H1 (cell line): ENCODE results near the gene RNF225. TPM values are rescaled to one million over a fixed set of nuclear protein-coding genes. Genes with fewer than 3 reads are reported as not detected.

ENCODE experiments used
- CTCF ChIA-PET: fragments of 300-600 bp; sonication (Branson Sonifier 250); formaldehyde crosslinking; loops from one replicate; lab custom pipeline; 2021; ENCODE audit not compliant: partially characterized antibody; lab: Charles Lee
- POLR2A ChIA-PET: fragments of 300-600 bp; sonication (Branson Sonifier 250); formaldehyde crosslinking; loops from one replicate; lab custom pipeline; 2021; ENCODE audit warnings: inconsistent platforms; ENCODE audit not compliant: partially characterized antibody; lab: Charles Lee
- DNase-seq, 2 experiments: peaks; one replicate each; pipeline versions ENCODE4 v3.0.0 to v3.0.0-alpha.2; 2010 to 2022; ENCODE audit warnings: low spot score in 2 of 2, low read depth in 1 of 2, mixed read lengths in 1 of 2
- FAIRE-seq: peaks from 2 replicates; lab custom pipeline; 2011; peaks lifted over from hg19 to GRCh38; lab: Jason Lieb, UNC
- H2AFZ ChIP-seq: 2 replicates; pipeline ENCODE4 v1.8.1; 2012; ENCODE audit warnings: low read length, inconsistent platforms
- H2AK5ac ChIP-seq: 2 replicates; pipeline ENCODE4 v1.6.1; 2013; ENCODE audit warnings: low read depth, low read length
- H2BK120ac ChIP-seq: replicated peaks from 2 replicates; pipeline ENCODE3; 2013; ENCODE audit warnings: low read depth, low read length, inconsistent platforms
- H2BK12ac ChIP-seq: 2 replicates; pipeline ENCODE4 v1.6.1; 2013; ENCODE audit warnings: low read depth, low read length
- H2BK15ac ChIP-seq: 2 replicates; pipeline ENCODE4 v1.6.1; 2013; ENCODE audit warnings: low read length
- H2BK20ac ChIP-seq: 2 replicates; pipeline ENCODE4 v1.6.1; 2013; ENCODE audit warnings: low read length
- H2BK5ac ChIP-seq: 2 replicates; pipeline ENCODE4 v1.6.1; 2013; ENCODE audit warnings: low read depth, low read length
- H3K14ac ChIP-seq: 2 replicates; pipeline ENCODE4 v1.6.1; 2013; ENCODE audit warnings: inconsistent platforms; ENCODE audit not compliant: insufficient read length
- H3K18ac ChIP-seq: 2 replicates; pipeline ENCODE4 v1.6.1; 2013; ENCODE audit warnings: low read length; ENCODE audit errors: extremely low read depth
- H3K23ac ChIP-seq: 2 replicates; pipeline ENCODE4 v1.6.1; 2013; ENCODE audit warnings: inconsistent platforms; ENCODE audit not compliant: insufficient read length
- H3K23me2 ChIP-seq: 2 replicates; pipeline ENCODE4 v1.6.1; 2013; ENCODE audit warnings: low read depth, low read length
- H3K27ac ChIP-seq: 2 replicates; pipeline ENCODE4 v1.6.1; 2011; ENCODE audit warnings: low read depth, low read length, inconsistent platforms
- H3K27me3 ChIP-seq, 4 experiments: replicated peaks in 1 of 4; 1 replicate in 1 of 4; 2 replicates in 3 of 4; pipeline versions ENCODE4 v1.6.1 to v1.8.1; 2011 to 2013; ENCODE audit warnings: low read length in 3 of 4, mild to moderate bottlenecking in 3 of 4, inconsistent platforms in 2 of 4, mixed read lengths in 2 of 4, moderate library complexity in 1 of 4; ENCODE audit not compliant: control insufficient read depth in 3 of 4, insufficient read depth in 3 of 4; ENCODE audit errors: extremely low read depth in 1 of 4
- H3K36me3 ChIP-seq, 4 experiments: 2 replicates each; pipeline versions ENCODE4 v1.6.1 to v1.8.1; 2011 to 2013; ENCODE audit warnings: mild to moderate bottlenecking in 4 of 4, low read length in 3 of 4, moderate library complexity in 2 of 4, control low read depth in 1 of 4, inconsistent platforms in 1 of 4; ENCODE audit not compliant: insufficient read depth in 4 of 4, control insufficient read depth in 2 of 4
- H3K4ac ChIP-seq: replicated peaks from 2 replicates; pipeline ENCODE3; 2013; ENCODE audit warnings: low read length, low read depth, mixed read lengths, inconsistent platforms; ENCODE audit not compliant: insufficient read length
- H3K4me1 ChIP-seq, 4 experiments: replicated peaks in 1 of 4; 1 replicate in 1 of 4; 2 replicates in 3 of 4; pipeline versions ENCODE4 v1.6.1 to v1.8.1; 2011 to 2013; ENCODE audit warnings: low read length in 3 of 4, inconsistent platforms in 2 of 4, mixed read lengths in 1 of 4; ENCODE audit not compliant: insufficient read depth in 4 of 4, control insufficient read depth in 3 of 4
- H3K4me2 ChIP-seq, 2 experiments: 2 replicates each; pipeline versions ENCODE4 v1.6.1 to v1.8.1; 2011 to 2013; ENCODE audit warnings: low read depth in 2 of 2, low read length in 2 of 2, control low read depth in 1 of 2, inconsistent platforms in 1 of 2, mild to moderate bottlenecking in 1 of 2; ENCODE audit not compliant: insufficient read depth in 1 of 2
- H3K4me3 ChIP-seq, 4 experiments: fragments of 200-600, 300-600 bp in 1 of 4; sonication (generic), shearing (Covaris generic), sonication (Bioruptor Twin) in 1 of 4; 2 replicates each; pipeline versions ENCODE4 v1.5.1 to v1.8.1; 2011 to 2016; ENCODE audit warnings: low read length in 4 of 4, low read depth in 3 of 4, control low read depth in 2 of 4, inconsistent platforms in 2 of 4, mild to moderate bottlenecking in 2 of 4, mixed read lengths in 1 of 4, moderate library complexity in 1 of 4; ENCODE audit not compliant: insufficient read depth in 2 of 4; ENCODE audit errors: extremely low read depth in 1 of 4
- H3K56ac ChIP-seq: replicated peaks from 2 replicates; pipeline ENCODE3; 2013; ENCODE audit warnings: low read depth, mild to moderate bottlenecking, mixed read lengths, low read length, inconsistent platforms; ENCODE audit not compliant: insufficient read length
- H3K79me1 ChIP-seq: 2 replicates; pipeline ENCODE4 v1.6.1; 2013; ENCODE audit warnings: low read depth, low read length, control low read depth
- H3K79me2 ChIP-seq, 2 experiments: 2 replicates each; pipeline versions ENCODE4 v1.6.1 to v1.8.1; 2012 to 2013; ENCODE audit warnings: low read length in 2 of 2, mild to moderate bottlenecking in 2 of 2, inconsistent platforms in 1 of 2; ENCODE audit not compliant: insufficient read depth in 2 of 2, control insufficient read depth in 1 of 2
- H3K9ac ChIP-seq, 4 experiments: replicated peaks in 1 of 4; 1 replicate in 1 of 4; 2 replicates in 3 of 4; pipeline versions ENCODE4 v1.6.1 to v1.8.1; 2011 to 2013; ENCODE audit warnings: low read depth in 3 of 4, low read length in 3 of 4, control low read depth in 2 of 4, mild to moderate bottlenecking in 2 of 4, moderate library complexity in 2 of 4, inconsistent platforms in 1 of 4; ENCODE audit errors: extremely low read depth in 1 of 4
- H3K9me3 ChIP-seq, 2 experiments: 2 replicates each; pipeline versions ENCODE4 v1.6.1 to v1.8.1; 2012 to 2013; ENCODE audit warnings: mild to moderate bottlenecking in 2 of 2, moderate library complexity in 2 of 2, control low read depth in 1 of 2, inconsistent platforms in 1 of 2, low read depth in 1 of 2, low read length in 1 of 2, mixed read lengths in 1 of 2; ENCODE audit not compliant: insufficient read depth in 2 of 2
- H4K20me1 ChIP-seq, 2 experiments: replicated peaks in 1 of 2; 2 replicates each; pipeline versions ENCODE3 to v1.8.1; 2011 to 2013; ENCODE audit warnings: inconsistent platforms in 2 of 2, low read length in 2 of 2, mild to moderate bottlenecking in 1 of 2; ENCODE audit not compliant: insufficient read depth in 2 of 2, control insufficient read depth in 1 of 2
- H4K5ac ChIP-seq: 2 replicates; pipeline ENCODE4 v1.6.1; 2013; ENCODE audit warnings: low read length, low read depth, mixed read lengths, inconsistent platforms; ENCODE audit not compliant: insufficient read length
- H4K8ac ChIP-seq: 2 replicates; pipeline ENCODE4 v1.8.0; 2013; ENCODE audit warnings: mild to moderate bottlenecking, moderate library complexity, low read length, inconsistent platforms; ENCODE audit not compliant: insufficient read depth; ENCODE audit errors: extremely low read depth
- H4K91ac ChIP-seq: replicated peaks from 2 replicates; pipeline ENCODE3; 2013; ENCODE audit warnings: low read length, mixed read lengths, inconsistent platforms; ENCODE audit not compliant: insufficient read length
- JUND ChIP-seq: IDR thresholded peaks from 2 replicates; pipeline ENCODE4 v1.6.1; 2011; ENCODE audit warnings: mild to moderate bottlenecking, improper control_type of control experiment, low read length
- POLR2AphosphoS5 ChIP-seq: IDR thresholded peaks from 2 replicates; pipeline ENCODE4 v1.6.1; 2011; ENCODE audit warnings: low read depth, low read length
- RBBP5 ChIP-seq: IDR thresholded peaks from 2 replicates; pipeline ENCODE4 v1.7.1; 2012; ENCODE audit warnings: low read depth, mild to moderate bottlenecking, inconsistent platforms, low read length, moderate library complexity, borderline replicate concordance
- WGBS, 2 experiments: shearing (Covaris generic) in 1 of 2; methylation state at CpG; one replicate each; pipeline versions ENCODE4 v1.1.6 to v1.1.7; 2013 to 2015; ENCODE audit warnings: low lambda C conversion rate in 2 of 2, mixed read lengths in 2 of 2, inconsistent platforms in 1 of 2, low coverage in 1 of 2, missing lambda C conversion rate in 1 of 2; ENCODE audit not compliant: insufficient replicate concordance in 2 of 2, insufficient coverage in 1 of 2, insufficient read length in 1 of 2; ENCODE audit errors: extremely low coverage in 1 of 2, missing lambda C conversion rate in 1 of 2; 5-methylcytosine and 5-hydroxymethylcytosine counted together
- polyA plus RNA-seq, 7 experiments: library from polyadenylated mRNA; depleted of rRNA in 3 of 7; stranded (reverse) in 5 of 7; unstranded in 2 of 7; fragments of >200 nt in 5 of 7; fragments of 200-250 nt in 2 of 7; gene quantifications; 1 replicate in 5 of 7; 2 replicates in 1 of 7; 4 replicates in 1 of 7; pipeline versions ENCODE4 v1.2.1 to v1.2.3, GENCODE V29; 2011 to 2013; ENCODE audit warnings: missing spikeins in 2 of 7, mixed read lengths in 2 of 7
- total RNA-seq: library from RNA; stranded (reverse); fragmentation: NEBNext Ultra II Directional; extraction: Animal tissue kit (Norgen Biotek cat#: 25700); gene quantifications from 2 replicates; pipeline ENCODE4 v1.2.1, GENCODE V29; 2021

RNF225 gene
- total and polyA plus RNA-seq, 2 of the 8 experiments (the other 6 are each of a cell fraction or from before 2014, with no cell fraction given): 0.17 to 1.0 TPM

DNA sequence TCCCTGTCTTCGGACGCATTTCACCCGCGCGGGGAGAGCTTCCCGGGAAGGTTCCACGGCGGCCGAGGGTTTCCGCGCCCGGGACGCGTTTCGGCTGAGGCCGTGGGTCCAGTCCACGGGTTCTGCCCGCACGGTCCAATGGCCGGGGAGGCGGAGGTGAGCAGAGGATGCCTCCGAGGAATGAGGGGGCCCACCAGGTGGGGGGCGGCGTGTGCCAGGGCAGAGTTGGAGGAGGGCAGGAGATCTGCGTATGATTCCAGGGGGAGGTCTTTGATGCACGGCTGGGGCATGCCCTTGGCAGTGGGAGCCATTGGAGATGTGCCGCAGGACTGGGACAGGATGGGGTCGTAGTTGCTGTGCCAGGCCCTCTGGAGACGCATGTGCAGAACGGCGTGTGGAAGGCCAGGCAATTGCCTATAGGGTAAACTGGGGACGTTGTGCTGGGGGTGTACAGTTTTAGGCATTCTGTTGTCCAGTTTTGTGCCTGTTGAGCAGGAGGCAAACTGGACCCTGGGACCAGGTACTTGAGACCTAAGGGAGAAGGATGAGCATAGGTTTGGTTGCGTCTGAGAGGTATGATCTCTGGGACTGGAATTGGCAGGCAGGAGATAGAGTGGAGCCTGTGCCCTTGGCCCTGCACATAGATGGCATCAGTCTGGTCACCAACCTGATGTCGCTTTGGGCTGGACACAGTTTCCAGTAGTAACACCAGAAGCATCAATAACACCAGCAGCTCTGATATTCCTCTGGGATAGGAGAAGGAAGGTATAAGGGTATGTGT is 13.7 kb downstream of the RNF225 start:
- H2AFZ ChIP-seq: peak overlapping the region; percentile 74; the same call in 1 of the 2 replicates
- H2AK5ac ChIP-seq: no peak overlapping the region; the same call in 1 of the 2 replicates
- peaks cover 0 to 18% (median 9%) of the 10 kb centered on the region in 4 experiments; a peak in 5 of 7 replicates for H3K4me1 ChIP-seq
- H3K79me2 ChIP-seq: no peaks in the 10 kb centered on the region
- no peak overlapping the region for H2BK120ac ChIP-seq
- 0 out of 2 replicates have a peak, but pooled peaks cover 5% of the 10 kb centered on the region for H3K79me1 ChIP-seq
- H3K4me3 ChIP-seq: peak overlapping the region; percentile 76 to 85 (median 80)
- H4K5ac ChIP-seq: no peak overlapping the region
- H3K14ac ChIP-seq: no peak overlapping the region
- ChIA-PET POLR2A (interaction anchor here (0.7 to 1.6 kb wide), 15 partner anchors 9 to 134 kb away, joined by 3 to 14 read pairs (median 3); partner anchors contain the start of genes RNF225, ZNF132, ZNF324B and ZSCAN22), CTCF (no interaction called here)
- no peak overlapping the region for H2BK12ac ChIP-seq
- DNase-seq: peak in 1 of 2 experiments; percentile 58
- H4K91ac ChIP-seq: no peak overlapping the region
- H3K18ac ChIP-seq: peak overlapping the region; percentile 60; the same call in 1 of the 2 replicates
- H3K56ac ChIP-seq: no peak overlapping the region
- peak overlapping the region; percentile 23 for H3K4ac ChIP-seq
- no peak overlapping the region for H2BK20ac ChIP-seq
- no peaks in the 10 kb centered on the region for H3K9me3 ChIP-seq
- no peak for TF ChIP-seq POLR2AphosphoS5
- no peak for TF ChIP-seq RBBP5
- TF ChIP-seq JUND: no peak
- H3K9ac ChIP-seq: peak overlapping the region in 1 of 4 experiments; percentile 71; a peak in 1 of 7 replicates
- H3K23me2 ChIP-seq: peaks cover 14% of the 10 kb centered on the region
- H3K36me3 ChIP-seq: no peaks in the 10 kb centered on the region
- peaks cover 0 to 7% (median 1%) of the 10 kb centered on the region in 4 experiments; a peak in 2 of 7 replicates for H3K27me3 ChIP-seq
- FAIRE-seq: no peak
- no peak overlapping the region for H3K23ac ChIP-seq
- WGBS, 2 experiments: 23% methylated on average over 27 of the region's 34 CpGs; no CpG with 5 or more reads in 1 of the 2 experiments
- no peak overlapping the region for H3K27ac ChIP-seq
- H2BK15ac ChIP-seq: no peak overlapping the region
- H4K8ac ChIP-seq: no peak overlapping the region; the same call in 1 of the 2 replicates
- peak overlapping the region; percentile 92 to 94 for H3K4me2 ChIP-seq
- H4K20me1 ChIP-seq: no peaks in the 10 kb centered on the region
- H2BK5ac ChIP-seq: no peak overlapping the region
